Bronchial epithelial cell (primary cell): ENCODE data around the gene CCL17. TPM values are rescaled to one million over a fixed set of nuclear protein-coding genes. Genes with fewer than 3 reads are reported as not detected.
"Not testable (repeated sequence)": the region's sequence is repeated elsewhere in the genome, so short reads cannot be mapped to it uniquely, and the experiment has no call there.

Experiments used
- DNase-seq: peaks from one replicate; pipeline ENCODE4 v3.0.0-alpha.2; 2010; ENCODE audit warnings: low read depth
- FAIRE-seq: peaks from 2 replicates; lab custom pipeline; 2011; peaks lifted over from hg19 to GRCh38; lab: Jason Lieb, UNC
- H3K27me3 ChIP-seq: 2 replicates; pipeline ENCODE4 v1.5.1; 2011; ENCODE audit warnings: low read length; ENCODE audit not compliant: control insufficient read depth, insufficient read depth
- H3K36me3 ChIP-seq: 2 replicates; pipeline ENCODE4 v1.5.1; 2011; ENCODE audit warnings: low read length; ENCODE audit not compliant: control insufficient read depth, insufficient read depth
- H3K4me3 ChIP-seq: 2 replicates; pipeline ENCODE4 v1.5.1; 2011; ENCODE audit warnings: mild to moderate bottlenecking, low read depth, low read length, control low read depth
- total RNA-seq: library from RNA; depleted of rRNA; stranded (reverse); fragments of >200 nt; gene quantifications from 2 replicates; pipeline ENCODE4 v1.2.1, GENCODE V29; 2014
- TF ChIP-seq, protein P1 (sequence below): IDR thresholded peaks from 2 replicates; pipeline ENCODE4 v1.5.1; 2011; ENCODE audit warnings: mild to moderate bottlenecking, moderate library complexity, low read length, control low read depth, inconsistent platforms; ENCODE audit not compliant: insufficient read depth, severe bottlenecking

The CCL17 gene
- total RNA-seq, 1 donor from 2014 or later = not detected

DNA sequence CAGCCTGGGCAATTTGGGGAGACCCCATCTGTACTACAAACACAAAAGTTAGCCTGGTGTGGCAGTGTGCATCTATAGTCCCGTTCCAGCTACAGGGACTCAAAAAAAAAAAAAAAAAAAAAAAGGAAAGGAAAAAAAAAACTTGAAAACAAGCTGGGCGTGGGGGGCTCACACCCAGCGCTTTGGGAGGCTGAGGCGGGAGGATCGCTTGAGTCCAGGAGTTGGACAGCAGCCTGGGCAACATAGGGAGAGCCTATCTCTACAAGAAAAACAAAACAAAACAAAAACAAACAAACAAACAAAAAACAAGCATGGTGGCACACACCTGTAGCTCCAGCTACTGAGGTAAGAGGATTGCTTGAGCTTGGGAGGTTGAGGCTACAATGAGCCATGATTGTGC, 12.9 kb upstream of the CCL17 start:
- DNase-seq (no peak), FAIRE-seq (no peak)
- TF ChIP-seq, protein P1, sequence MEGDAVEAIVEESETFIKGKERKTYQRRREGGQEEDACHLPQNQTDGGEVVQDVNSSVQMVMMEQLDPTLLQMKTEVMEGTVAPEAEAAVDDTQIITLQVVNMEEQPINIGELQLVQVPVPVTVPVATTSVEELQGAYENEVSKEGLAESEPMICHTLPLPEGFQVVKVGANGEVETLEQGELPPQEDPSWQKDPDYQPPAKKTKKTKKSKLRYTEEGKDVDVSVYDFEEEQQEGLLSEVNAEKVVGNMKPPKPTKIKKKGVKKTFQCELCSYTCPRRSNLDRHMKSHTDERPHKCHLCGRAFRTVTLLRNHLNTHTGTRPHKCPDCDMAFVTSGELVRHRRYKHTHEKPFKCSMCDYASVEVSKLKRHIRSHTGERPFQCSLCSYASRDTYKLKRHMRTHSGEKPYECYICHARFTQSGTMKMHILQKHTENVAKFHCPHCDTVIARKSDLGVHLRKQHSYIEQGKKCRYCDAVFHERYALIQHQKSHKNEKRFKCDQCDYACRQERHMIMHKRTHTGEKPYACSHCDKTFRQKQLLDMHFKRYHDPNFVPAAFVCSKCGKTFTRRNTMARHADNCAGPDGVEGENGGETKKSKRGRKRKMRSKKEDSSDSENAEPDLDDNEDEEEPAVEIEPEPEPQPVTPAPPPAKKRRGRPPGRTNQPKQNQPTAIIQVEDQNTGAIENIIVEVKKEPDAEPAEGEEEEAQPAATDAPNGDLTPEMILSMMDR = no peak

DNA sequence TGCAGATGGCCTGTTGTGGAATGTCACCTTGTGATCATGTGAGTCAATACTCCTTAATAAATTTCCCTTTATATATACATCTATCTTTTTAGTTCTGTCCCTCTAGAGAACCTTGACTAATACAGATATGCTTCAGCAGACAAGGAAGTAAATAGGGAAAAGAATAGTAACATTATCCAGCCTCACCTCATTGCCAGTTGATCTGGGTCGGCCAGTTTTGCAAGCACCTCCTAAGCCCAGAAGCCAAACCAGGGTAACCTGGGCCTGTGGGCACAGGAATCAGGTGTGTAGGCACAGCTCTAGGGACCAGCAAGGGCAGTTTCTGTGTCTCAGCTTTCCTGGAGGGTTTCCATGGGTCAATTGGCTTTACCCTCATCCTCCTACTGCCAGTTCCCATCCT, 11.9 kb upstream of the CCL17 start:
- no peak overlapping the region for H3K4me3 ChIP-seq
- TF ChIP-seq, protein P1 = no peak
- FAIRE-seq = no peak
- DNase-seq = peak; percentile 66
- H3K36me3 ChIP-seq = no peaks in the 10 kb centered on the region
- H3K27me3 ChIP-seq = peaks cover 2% of the 10 kb centered on the region

More for the DNA sequence above, 12.9 kb upstream of the CCL17 start:
- no peak overlapping the region for H3K4me3 ChIP-seq
- H3K27me3 ChIP-seq = no peaks in the 10 kb centered on the region
- no peaks in the 10 kb centered on the region for H3K36me3 ChIP-seq

DNA sequence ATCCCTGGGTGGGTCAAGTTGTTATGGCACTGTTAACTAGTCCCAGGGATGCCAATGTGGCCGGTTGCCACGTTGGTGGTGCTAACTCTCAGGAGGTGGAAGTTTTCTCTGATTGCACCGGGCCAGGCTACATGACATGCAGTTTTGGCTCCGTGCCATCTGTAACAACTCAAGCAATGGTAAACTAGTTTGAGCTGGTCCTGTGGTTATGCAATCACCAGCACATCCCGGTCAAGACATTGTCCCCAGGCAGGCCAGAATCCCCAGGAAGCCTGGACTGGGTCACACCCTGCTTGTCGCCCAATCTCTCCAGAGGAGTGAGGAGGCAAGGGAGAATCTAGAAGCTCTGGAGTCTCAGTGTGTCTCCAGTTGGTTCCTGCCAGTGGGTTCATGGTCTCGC, 10.1 kb upstream of the CCL17 start:
- peak; percentile 81 for DNase-seq
- H3K4me3 ChIP-seq = no peak overlapping the region

DNA sequence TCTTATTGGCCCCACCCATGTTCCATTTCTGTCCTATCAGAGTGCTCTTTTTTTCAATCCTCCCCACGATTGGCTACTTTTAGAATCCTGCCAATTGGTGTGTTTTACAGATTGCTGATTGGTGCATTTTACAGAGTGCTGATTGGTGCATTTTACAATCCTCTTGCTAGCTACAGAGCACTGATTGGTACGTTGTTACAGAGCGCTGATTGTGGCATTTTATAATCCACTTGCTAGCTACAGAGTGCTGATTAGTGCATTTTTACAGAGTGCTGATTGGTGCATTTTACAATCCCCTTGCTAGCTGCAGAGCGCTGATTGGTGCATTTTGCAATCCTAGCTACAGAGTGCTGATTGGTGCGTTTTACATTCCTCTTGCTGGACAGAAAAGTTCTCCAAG, 9.5 kb upstream of the CCL17 start:
- FAIRE-seq (no peak), DNase-seq (no peak)
- no peaks in the 10 kb centered on the region for H3K36me3 ChIP-seq
- H3K27me3 ChIP-seq = peaks cover 2% of the 10 kb centered on the region
- TF ChIP-seq, protein P1 = no peak
- H3K4me3 ChIP-seq = no peak overlapping the region

More for the DNA sequence above, 10.1 kb upstream of the CCL17 start:
- TF ChIP-seq, protein P1 = no peak
- peaks cover 2% of the 10 kb centered on the region for H3K27me3 ChIP-seq
- peak; percentile 96 for FAIRE-seq
- no peaks in the 10 kb centered on the region for H3K36me3 ChIP-seq

DNA sequence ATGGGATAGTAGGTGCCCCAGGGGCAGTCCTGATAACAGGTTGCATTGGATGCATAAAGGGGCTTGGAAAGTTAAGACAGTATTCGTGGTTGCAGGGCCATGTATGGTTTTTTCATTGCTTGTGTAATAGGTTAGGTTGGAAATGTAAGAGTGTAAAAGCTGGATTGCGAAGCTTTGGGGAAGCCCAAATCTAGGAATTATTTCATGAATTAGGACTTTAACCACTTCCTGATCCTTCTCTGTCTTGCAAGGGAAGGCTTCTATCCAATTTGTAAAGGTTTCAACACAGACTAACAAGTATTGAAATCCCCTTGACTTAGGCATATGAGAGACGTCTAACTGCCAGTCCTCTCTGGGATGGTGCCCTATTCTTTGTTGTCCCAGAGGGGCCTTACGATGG, 7.8 kb upstream of the CCL17 start:
- H3K36me3 ChIP-seq = no peaks in the 10 kb centered on the region
- no peak for FAIRE-seq
- TF ChIP-seq, protein P1 = no peak
- H3K4me3 ChIP-seq = no peak overlapping the region
- H3K27me3 ChIP-seq = peaks cover 2% of the 10 kb centered on the region
- no peak for DNase-seq

DNA sequence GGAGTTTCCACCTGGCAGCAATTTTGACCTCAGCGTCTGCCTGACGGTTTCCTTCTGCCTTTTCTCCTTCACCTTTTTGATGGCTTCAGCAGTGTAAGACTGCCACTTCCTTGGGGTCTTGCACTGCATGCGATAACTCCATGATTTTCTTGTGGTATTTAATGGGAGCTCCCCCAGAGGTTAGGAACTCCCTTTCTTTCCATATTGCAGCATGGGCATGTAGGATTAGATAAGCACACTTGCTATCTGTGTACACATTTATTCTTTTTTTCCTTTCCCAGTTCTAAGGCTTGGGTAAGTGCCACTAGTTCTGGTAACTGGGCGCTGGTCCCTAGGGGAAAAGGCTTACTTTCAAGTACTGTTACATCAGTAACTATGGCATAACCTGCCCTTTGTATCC, 7.1 kb upstream of the CCL17 start:
- not testable (repeated sequence) for H3K27me3 ChIP-seq, H3K4me3 ChIP-seq, FAIRE-seq, DNase-seq, H3K36me3 ChIP-seq
